NOMO-1 treated with DMSO at 0.1 percent for 48 hours (cell line): ENCODE data around the gene SLC25A10.
A peak's percentile ranks its signal among the peaks of the same experiment; 100 is the strongest.
"Not testable (repeated sequence)": the region's sequence is repeated elsewhere in the genome, so short reads cannot be mapped to it uniquely, and the experiment has no call there.

Experiments
- DNase-seq: peaks from one replicate; lab custom pipeline; 2025; ENCODE audit not compliant: unreplicated experiment; lab: John Stamatoyannopoulos, UW

The SLC25A10 gene

DNA sequence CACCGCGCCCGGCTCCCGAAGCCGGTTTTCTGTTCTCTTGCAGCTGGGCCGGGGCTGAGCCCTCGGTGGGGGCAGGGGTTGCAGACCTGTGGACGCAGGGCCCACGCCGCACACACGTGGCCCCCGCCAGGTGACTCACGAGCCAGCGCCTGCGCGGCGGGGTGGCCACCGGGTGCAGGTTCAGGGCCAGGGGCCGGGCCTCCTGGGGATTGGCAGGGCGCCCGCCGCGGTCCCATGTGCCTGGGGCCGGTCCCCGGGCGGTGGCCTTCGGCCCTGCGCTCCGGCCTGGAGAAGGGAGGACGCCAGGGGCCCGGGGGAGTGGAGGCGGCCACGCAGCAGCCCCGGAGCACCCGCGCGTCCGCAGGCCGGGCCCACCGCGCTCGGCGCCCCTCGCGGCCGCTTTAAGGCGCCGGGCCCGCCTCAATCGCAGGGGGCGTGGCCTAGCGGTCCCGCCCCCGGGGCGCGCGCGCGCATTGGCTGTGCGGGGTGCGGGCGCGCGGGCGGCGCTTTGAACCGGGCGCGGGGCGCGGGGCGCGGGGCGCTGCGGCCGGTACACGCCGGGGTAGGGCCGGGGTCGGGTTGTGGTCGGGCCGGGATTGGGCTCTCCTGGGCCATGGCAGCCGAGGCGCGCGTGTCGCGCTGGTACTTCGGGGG, at the start of gene SLC25A10:
TSS of gene SLC25A10 (plus strand) at position 471 of the 654 bp plus-strand sequence. CDS start at position 614, 143 bp downstream.
- peak; percentile 63 for DNase-seq

GRCh38 chr17:81664051-81664470, 48.0 kb upstream of the SLC25A10 start:
- DNase-seq, result no peak

GRCh38 chr17:81665205-81666091, 46.6 kb upstream of the SLC25A10 start:
- DNase-seq, result peak; percentile 29

- DNase-seq, result peak; percentile 36
These were observed 46.1 kb upstream of the SLC25A10 start for GRCh38 chr17:81666092-81666341.

DNA sequence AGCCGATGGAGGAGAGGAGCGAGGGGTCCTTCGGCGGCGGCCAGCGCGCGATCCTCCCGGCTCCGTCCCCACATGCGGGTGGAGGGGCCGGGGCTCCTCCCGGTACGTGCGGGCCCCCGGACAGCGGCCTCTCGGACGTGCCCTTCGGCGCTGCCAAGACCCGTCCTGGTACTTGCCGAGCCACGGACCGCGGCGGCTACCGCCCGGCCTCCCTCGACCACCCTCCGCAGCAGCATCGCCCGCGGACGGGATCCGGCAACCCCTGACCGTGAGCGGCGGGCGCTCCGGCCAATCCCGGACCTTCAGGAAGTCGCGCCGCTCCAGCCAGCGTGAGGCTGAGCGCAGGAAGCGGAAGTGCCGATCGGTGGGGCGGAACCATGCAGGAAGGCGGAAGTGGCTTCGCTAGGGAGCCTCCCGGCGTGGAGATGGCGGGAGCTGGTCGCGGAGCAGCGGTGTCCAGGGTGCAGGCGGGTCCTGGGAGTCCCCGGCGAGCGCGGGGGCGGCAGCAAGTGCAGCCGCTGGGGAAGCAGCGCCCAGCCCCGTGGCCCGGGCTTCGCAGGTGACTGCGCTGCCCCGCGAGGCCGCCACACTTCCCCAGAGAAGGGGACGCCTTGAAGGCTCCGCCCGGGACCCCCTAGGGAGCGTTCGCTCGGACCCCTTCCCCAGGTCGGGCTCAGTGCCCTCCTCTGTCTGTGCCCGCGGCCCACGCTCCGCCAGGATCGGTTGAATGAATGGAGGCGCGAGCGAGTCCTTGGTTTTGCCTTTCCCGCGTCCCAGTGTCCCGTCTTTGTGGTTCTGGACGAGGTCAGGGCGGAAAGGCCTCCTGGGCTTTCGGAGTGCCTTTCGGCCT, 45.5 kb upstream of the SLC25A10 start, which contains the start of the genes CCDC137 and OXLD1:
TSS of gene CCDC137 (plus strand) at position 396 of the 850 bp plus-strand sequence. CDS start at position 426, 30 bp downstream.
TSS of gene OXLD1 (minus strand) at position 264 of the 850 bp plus-strand sequence. CDS start at position 236, 28 bp downstream.
- DNase-seq, result peak; percentile 94

DNA sequence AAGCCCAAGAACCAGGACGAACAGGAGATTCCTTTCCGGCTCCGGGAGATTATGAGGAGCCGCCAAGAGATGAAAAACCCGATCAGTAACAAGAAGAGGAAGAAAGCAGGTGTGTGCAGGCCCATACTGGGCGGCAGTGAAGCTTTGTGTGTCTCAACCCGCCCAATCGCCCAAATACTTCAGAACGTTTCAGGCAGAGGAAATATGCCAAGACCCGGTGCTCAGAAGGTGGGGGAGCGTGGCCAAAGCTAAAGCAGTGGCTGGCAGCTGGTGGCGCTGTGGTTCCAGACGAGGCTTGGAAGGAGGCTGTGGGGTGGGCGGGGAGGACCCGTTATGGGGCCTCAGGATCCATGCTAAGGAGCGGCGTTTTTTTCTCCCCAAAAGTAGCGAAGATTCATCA, 44.3 kb upstream of the SLC25A10 start:
- DNase-seq, result peak; percentile 23

- no peak for DNase-seq
These were observed 39.6 kb upstream of the SLC25A10 start for GRCh38 chr17:81672504-81672903.

GRCh38 chr17:81672954-81673353, 39.1 kb upstream of the SLC25A10 start:
- DNase-seq, result no peak

DNA sequence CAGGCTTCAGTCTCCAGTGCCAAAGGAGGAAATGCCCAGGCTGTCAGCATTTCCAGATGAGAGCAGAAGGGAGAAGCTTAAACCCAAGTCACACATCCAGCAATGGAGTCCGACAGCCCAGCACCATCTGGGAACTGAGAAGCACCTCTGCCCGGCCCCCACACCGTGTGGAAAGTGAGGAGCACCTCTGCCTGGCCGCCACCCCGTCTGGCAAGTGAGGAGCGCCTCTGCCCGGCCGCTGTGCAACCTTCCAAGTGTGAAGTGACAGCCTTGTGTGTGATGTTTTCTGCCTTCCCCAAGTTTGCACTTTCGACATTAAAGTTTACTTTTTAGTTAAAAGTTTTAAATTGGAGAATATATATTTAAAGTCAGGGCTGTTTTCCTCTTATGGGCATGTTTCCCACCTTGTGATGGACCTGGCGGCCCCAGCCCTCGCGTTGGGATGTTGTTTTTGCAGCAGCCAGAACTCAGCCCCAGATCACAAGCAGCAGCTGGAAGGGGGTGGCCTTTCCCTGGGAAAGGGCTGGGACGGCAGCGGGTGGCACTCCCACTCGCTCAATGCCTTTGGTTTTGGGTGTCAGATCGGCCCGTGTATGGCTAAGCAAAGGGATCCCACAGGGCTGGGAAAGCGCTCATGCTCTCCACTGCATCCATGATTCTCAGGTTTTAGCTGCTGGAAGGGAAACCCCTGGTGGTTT, 38.4 kb upstream of the SLC25A10 start:
- DNase-seq, result no peak

GRCh38 chr17:81675515-81676221, 36.4 kb upstream of the SLC25A10 start:
- not testable (repeated sequence) for DNase-seq

DNA sequence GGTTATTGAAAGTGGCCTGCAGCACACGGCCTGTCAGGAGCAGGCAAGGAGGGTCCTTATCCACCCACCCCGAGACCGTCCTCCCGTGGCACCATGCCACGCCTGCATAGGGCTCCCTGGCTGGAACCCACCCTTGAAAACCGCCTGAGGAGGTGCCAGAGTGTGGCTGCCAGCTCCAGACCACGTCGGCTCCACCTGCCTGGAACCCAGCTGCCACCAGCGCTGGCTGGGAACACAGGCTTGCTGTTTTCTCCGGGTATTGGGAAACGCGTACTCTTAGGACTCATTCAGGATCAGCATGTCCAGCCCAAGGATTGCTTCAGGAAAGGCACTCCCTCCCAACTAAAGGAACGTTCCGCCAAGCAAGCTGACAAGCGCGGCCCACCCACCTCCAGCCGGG, 35.2 kb upstream of the SLC25A10 start:
- DNase-seq, result no peak

GRCh38 chr17:81680150-81680549, 31.9 kb upstream of the SLC25A10 start:
- no peak for DNase-seq

- no peak for DNase-seq
These were observed 30.4 kb upstream of the SLC25A10 start for GRCh38 chr17:81681672-81682071.

GRCh38 chr17:81682565-81683207, 29.4 kb upstream of the SLC25A10 start:
- no peak for DNase-seq

- no peak for DNase-seq
These were observed 28.9 kb upstream of the SLC25A10 start for GRCh38 chr17:81683208-81683583.

DNA sequence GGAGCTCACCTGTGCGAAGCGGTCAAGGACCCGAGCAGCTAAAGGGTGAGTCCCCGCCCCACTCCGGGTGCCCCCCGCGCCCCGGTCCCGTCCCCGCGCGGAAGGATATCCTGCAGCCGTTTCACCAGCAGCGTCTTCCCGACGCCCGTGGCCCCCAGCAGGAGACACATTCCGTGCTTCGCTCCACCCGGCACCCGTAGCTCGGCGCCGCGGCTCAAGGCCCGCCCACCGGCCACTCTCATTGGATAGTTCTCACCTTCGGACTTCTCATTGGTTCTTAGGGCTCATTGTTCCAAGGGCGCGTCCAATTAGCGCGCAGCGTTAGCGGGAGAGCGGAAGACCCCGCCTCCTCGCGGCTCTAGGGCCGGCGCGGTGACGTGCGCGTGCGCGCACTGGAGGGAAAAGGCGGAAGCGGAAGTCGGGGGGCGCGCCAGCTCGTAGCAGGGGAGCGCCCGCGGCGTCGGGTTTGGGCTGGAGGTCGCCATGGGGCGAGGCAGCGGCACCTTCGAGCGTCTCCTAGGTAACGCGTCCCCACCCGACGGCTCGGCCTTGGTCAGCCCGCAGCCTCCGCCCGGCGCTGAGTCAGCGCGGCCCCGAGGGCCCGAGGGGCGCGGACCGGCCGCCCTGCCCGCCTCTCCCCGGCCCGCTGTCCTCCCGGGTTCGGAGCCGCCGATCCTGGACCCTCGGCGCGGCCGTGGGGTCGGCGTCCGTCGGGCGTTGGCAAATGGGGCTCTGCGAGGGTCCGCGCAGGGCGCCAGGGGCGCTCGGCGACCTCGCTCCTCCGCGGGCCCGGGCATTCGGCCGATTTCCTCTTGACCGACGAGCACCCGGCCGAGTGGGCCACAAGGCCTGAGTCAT, 28.3 kb upstream of the SLC25A10 start, which contains the start of the genes ARL16 and HGS:
TSS of gene ARL16 (minus strand) at position 214 of the 858 bp plus-strand sequence. CDS start at position 170, 44 bp downstream.
TSS of gene HGS (plus strand) at position 428 of the 858 bp plus-strand sequence. CDS start at position 484, 56 bp downstream.
- peak; percentile 98 for DNase-seq

DNA sequence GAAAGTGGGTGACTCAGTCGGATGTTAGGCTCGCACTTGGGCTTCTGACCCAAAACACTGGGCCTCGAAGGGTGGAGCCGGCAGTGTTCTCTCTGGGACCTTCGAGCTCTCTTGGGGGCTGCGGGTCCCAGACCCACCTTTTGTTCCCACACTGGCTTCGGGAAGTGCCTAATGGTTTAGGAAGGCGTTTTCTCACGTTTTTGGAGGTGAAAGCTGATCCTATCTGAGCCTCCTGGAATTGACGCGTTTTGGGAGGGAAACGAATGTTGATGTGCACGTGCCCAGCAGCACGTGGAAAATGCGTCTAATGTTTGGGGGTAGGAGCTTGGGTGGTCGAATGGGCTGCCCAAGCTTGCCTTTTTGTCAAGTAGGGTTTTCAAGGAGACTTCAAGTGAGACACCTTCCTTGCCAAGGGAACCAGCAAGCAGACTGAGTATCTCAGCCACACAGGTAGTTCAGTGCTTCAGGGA, 27.6 kb upstream of the SLC25A10 start:
- no peak for DNase-seq

DNA sequence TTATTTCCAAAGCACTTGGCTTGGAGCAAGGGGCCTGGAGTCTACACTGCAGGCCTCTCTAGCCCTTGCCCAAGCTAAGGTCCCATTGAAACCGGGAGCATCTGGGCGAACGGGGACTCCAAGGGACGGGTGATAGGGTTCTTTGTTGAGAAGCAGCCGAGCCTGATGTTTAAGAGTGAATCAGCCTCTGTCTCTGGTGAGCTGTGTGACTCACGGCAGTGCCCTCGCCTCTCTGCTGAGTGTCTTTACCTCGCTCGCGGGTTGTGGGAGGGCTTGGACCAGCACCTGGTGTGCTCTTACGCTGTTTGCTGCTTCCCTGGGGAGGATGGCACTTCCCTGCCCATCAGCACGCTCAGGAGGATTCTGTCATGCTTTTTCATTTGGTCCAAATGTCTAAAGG, 27.0 kb upstream of the SLC25A10 start:
- DNase-seq, result no peak
